Activated CD8-positive, alpha-beta memory T cell treated with anti-CD3 and anti-CD28 coated beads for 48 hours (primary cell): Measurements from ENCODE around the gene GIMAP8.
A peak's percentile ranks its signal among the peaks of the same experiment; 100 is the strongest.
"Not testable (repeated sequence)": the region's sequence is repeated elsewhere in the genome, so short reads cannot be mapped to it uniquely, and the experiment has no call there.

Source experiments
- DNase-seq, 3 experiments: peaks; one replicate each; pipeline ENCODE4 v3.0.0-alpha.2; 2020; ENCODE audit warnings: low read depth in 2 of 3, low spot score in 2 of 3

GIMAP8 gene

GRCh38 chr7:150463461-150463860 is 13.0 kb downstream of the GIMAP8 start:
- no peak for DNase-seq

GRCh38 chr7:150464962-150465361 is 14.5 kb downstream of the GIMAP8 start:
- no peak for DNase-seq

DNA sequence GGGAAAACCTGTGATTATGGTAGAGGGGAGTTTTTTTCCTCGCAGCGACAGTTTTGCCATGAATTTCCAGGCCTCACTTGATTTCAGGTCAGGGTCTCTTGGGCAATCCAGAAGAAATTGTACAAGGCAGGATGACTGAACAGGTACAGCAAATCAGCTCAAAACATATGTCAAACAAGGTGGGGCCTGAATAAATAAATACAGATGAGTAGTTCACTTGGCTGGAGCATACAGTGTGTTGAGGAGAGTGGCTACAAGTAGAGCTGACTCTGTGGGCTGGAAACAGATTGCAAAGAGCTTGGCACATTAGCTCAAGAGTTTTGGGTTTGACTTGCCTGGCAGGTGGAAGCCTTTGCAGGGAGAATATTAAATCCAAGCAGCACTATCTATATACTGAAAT is 15.0 kb downstream of the GIMAP8 start:
- no peak for DNase-seq

DNA sequence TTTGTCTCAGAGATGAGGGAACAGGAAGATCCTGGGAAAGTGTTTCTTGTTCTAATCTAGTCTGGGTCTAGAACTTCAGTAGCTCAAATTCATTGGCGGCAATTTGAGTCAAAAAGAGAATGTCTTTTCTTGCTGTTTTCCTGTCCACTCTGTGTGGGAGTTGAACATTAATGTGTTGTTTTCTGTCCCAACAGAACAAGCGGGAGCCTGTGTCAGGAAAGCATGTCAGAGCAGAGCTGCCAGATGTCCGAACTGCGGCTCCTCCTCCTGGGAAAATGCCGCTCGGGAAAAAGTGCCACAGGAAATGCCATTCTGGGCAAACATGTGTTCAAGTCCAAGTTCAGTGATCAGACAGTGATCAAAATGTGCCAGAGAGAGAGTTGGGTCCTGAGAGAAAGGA is 16.0 kb downstream of the GIMAP8 start:
- no peak for DNase-seq

- no peak for DNase-seq
Observed at GRCh38 chr7:150468241-150468640, 17.8 kb downstream of the GIMAP8 start.

DNA sequence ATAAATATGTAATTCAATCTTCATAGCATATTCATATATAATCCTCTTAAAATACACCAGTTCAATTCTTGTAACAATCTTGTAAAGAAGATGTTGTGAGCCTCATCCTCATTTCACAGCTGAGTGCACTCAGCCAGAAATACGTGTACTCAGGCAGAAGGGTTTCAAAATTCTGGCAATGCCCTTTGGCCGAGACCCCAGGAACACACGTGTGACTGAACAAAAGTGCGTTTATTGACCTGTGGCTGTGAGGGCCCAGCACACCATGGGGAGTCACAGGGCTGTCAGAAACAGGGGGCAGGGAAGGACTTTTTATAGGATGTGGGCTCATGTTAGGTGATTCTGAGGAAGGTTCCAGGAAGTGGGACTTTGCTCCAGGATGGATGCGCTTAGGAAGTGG is 21.5 kb downstream of the GIMAP8 start:
- no peak for DNase-seq

- no peak for DNase-seq
Observed at GRCh38 chr7:150473902-150474301, 23.5 kb downstream of the GIMAP8 start.

GRCh38 chr7:150476285-150476684 is 25.9 kb downstream of the GIMAP8 start:
- DNase-seq, result no peak

DNA sequence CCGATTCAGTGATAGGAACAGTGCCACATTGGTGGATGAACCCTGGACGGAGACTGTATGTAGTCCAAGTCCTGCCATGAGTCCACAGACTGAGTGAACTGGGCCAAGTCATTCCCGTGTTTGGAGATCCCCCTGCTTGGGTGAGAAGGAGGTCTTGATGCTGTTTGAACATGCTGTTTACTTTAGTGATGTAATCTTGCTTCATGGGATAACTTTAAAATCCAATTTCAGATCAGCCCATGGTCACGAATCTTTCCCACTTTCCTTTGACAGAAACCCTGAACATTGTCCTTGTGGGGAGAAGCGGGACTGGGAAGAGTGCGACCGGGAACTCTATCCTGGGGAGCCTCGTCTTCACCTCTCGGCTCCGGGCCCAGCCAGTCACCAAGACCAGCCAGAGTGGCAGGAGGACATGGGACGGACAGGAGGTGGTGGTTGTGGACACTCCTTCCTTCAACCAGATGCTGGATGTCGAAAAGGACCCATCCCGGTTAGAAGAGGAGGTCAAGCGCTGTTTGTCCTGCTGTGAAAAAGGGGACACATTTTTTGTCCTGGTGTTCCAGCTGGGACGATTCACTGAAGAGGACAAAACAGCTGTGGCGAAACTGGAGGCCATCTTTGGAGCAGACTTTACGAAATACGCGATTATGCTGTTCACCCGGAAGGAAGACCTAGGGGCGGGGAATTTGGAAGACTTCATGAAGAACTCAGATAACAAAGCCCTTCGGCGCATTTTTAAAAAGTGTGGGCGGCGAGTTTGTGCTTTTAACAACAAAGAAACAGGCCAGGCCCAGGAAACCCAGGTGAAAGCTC is 26.6 kb downstream of the GIMAP8 start:
- DNase-seq, result no peak

DNA sequence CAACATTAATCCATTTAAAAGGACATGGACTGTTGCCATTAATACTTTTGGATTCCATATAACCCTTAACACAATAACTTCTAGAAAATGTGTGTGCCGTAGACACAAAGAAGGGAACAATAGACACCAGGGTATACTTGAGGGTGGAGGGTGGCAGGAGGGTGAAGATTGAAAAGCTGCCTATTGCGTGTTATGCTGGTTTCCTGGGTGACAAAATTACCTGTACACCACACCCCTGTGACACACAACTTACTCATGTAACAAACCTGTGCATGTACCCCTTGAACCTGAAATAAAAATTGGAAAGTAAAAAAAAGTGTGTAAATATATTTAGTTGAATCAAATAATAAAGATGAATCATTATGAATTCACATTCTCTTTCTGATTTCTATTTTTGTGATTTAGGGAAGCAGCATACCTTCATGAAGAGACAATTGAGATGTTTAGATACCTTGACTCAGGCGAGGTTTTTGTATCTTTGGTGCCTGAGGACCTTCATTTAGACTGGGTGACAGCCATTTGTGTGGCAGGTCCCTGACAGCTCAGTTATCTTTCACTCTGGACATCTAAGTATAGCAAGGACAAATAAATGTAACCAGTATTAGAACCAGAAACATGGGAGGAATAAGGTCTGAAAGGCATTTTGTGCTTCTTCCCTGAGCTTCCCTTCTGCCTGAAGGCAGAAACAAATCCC is 28.7 kb downstream of the GIMAP8 start:
- no peak for DNase-seq

- peak in 1 of 3 experiments; percentile 8 for DNase-seq
Observed at GRCh38 chr7:150481186-150481920, 30.9 kb downstream of the GIMAP8 start.

GRCh38 chr7:150481922-150482321 is 31.5 kb downstream of the GIMAP8 start:
- DNase-seq, result no peak

DNA sequence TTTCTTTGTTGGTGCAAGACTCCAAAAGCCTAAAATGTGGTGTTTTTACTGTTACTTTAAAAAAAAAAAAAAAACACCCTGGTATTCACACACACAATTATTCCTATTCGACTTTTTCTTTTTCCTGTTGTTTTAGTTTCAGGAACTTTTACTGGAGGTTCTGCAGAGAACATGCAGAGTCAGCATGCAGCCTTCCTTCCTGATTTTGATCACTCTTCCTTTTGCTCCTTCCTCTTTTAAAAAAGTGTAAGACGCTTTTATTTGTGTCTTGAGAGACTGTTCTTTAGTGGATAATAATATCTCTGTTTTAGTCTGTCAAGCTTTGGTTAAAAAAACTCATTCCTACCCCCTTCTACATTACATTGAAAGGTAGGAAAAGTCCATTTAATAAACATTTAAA is 33.1 kb downstream of the GIMAP8 start:
- not testable (repeated sequence) for DNase-seq

- not testable (repeated sequence) for DNase-seq
Observed at GRCh38 chr7:150484071-150484470, 33.6 kb downstream of the GIMAP8 start.

DNA sequence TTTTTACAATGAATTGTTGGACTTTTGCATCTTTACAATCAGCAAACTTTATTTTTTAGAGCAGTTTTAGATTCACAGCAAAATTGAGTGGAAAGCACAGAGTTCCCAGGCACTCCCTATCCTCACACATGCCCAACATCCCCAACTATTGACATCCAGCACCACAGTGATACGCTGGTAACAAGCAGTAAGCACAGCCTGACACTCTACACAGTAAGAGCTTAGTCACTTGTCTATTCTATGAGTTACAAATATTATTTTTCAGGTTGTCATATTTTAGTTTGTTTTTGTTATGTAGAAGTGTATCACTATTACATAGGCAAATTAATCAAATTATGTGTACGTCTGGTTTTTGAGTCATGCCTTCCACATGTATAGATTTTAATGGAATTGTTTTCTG is 37.2 kb downstream of the GIMAP8 start:
- DNase-seq, result no peak

DNA sequence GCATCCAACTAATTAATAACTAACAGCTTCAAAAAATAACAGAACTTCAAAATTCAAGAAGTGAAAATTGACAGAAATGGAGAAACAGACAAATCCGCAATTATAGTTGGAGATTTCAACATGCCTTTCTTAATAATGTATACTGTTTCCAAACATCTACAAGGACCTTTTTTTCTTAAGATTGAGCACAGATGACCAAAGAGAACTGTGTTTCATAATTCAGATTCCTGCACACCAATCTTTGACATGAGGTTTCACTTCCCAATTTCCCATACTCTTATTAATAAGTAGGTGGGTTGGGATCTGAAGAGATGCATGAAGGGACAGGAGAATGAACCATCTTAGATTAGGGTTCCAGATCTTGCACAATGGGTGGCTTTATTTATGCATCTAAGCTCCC is 39.4 kb downstream of the GIMAP8 start:
- no peak for DNase-seq

DNA sequence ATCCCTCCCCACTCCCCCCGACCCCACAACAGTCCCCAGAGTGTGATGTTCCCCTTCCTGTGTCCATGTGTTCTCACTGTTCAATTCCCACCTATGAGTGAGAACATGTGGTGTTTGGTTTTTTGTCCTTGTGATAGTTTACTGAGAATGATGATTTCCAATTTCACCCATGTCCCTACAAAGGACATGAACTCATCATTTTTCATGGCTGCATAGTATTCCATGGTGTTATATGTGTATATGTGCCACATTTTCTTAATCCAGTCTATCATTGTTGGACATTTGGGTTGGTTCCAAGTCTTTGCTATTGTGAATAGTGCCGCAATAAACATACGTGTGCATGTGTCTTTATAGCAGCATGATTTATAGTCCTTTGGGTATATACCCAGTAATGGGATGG is 43.0 kb downstream of the GIMAP8 start:
- DNase-seq, result not testable (repeated sequence)

- DNase-seq, result no peak
Observed at GRCh38 chr7:150502519-150502918, 52.1 kb downstream of the GIMAP8 start.

- DNase-seq, result no peak
Observed at GRCh38 chr7:150503155-150503554, 52.7 kb downstream of the GIMAP8 start.

DNA sequence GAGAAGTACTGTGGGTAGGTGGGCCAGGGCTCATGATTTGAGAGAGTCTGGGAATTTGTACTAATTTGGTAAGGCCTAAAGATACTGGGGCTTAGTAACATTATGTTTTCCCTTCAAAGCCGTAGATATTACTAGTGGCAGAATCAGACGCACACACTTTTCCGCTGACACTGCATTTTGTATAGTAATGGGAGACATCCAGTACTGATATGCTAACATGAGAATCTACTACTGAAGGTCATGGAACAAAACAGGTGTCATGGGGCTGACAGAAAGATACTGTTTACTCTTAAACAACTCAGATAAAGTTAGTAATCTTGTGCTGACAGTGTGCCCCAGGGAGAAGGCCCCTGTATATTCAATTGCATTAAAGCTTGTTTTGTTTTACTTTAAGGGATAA is 53.2 kb downstream of the GIMAP8 start:
- DNase-seq, result no peak

DNA sequence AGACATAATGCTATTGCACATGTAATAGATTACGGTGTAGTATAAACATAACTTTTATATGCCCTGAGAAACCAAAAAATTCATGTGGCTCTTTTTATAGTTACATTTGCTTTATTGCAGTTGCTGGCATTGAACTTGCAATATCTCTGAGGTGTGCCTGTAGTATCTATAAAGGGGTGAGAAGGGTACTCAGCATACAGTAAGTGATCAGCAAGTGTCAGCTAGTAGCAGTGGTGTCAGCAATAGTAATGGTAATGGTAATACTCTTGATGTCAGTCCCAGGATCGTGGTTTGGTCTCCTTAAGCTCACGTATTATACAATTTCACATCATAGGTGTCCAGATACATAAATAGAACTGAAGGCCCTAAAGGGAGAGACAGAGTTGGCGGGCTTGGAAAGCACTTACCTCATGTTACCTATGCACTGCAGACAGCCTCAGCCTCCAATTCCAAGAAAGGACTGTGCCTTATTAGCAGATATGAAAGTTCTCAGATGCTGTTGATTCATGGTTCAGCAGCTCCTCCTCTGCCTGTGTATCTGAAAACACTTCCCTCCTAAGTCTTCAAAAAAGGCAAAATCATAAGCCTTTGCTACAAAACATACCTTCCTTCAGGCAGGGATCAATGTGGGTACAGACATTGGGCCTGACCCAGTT is 57.6 kb downstream of the GIMAP8 start:
- DNase-seq, result no peak
